HG03565 (cell line): ENCODE data around the gene CABP4.
"Not testable (repeated sequence)": the region's sequence is repeated elsewhere in the genome, so short reads cannot be mapped to it uniquely, and the experiment has no call there.

Experiments
- ATAC-seq: cut with Tn5 transposase; IDR thresholded peaks from one replicate; pipeline ENCODE4 v1.9.1; 2021; ENCODE audit warnings: mild to moderate bottlenecking, moderate library complexity; ENCODE audit not compliant: unreplicated experiment

CABP4 gene

DNA sequence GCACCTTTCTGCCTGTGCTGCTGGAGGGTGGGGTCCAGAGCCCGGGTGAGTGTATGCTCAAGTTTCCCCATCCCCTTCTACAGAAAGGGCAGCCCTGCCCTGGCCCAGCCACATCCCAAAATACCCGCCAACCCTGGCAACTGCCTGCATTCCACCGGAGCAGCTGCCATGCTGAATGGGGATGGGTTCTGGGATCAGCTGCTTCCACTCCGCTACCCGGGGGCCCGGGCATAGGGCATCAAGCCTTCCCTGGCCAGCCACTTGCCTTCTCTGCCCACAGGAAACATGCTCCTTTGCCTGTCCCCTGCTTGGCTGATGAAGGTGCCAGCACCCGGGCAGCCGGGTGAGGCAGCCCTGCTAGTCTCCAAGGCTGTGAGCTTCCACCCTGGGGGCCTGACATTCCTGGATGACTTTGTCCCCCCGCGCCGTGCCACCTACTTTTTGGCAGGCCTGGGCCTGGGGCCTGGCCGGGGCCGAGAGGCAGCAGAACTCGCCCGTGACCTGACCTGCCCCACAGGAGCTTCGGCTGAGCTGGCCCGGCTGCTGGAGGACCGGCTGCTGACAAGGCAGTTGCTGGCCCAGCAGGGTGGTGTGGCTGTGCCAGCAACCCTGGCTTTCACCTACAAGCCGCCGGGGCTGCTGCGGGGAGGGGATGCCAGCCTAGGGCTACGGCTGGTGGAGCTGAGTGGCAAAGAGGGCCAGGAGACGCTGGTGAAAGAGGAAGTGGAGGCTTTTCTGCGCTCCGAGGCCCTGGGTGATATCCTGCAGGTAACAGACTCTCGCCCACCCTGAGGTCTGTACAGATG lies 36.5 kb upstream of the CABP4 start:
- no peak for ATAC-seq

DNA sequence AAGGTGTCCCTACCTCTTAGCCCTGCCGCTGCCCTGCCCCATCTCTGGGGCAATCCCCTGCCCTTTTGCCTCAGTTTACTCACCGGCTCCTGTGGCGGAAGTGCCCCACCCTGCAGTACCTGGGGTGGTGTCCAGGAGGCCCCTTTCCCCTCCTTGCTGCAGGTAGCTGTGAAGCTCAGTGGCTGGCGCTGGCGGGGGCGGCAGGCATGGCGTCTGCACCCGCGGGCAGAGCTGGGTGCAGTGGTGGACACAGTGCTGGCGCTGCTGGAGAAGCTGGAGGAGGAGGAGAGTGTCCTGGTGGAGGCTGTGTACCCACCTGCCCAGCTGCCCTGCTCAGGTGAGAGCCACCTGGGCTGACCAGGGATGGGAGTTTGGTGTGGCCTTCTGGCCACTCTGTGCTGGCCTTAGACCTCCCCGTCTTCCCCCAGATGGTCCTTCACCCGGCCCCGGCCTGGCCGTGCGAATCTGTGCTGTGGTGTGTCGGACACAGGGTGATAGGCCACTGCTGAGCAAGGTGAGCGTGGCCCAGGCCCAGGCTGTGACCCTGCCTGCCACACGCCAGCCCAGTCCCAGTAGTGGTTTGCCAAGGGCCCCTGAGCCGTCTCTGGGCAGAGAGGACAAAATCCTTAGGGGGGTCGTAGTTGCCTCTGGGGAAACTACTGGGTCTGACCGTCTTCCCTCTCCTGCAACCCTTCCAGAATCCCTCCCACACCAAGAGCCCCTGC lies 35.7 kb upstream of the CABP4 start:
- ATAC-seq = no peak

DNA sequence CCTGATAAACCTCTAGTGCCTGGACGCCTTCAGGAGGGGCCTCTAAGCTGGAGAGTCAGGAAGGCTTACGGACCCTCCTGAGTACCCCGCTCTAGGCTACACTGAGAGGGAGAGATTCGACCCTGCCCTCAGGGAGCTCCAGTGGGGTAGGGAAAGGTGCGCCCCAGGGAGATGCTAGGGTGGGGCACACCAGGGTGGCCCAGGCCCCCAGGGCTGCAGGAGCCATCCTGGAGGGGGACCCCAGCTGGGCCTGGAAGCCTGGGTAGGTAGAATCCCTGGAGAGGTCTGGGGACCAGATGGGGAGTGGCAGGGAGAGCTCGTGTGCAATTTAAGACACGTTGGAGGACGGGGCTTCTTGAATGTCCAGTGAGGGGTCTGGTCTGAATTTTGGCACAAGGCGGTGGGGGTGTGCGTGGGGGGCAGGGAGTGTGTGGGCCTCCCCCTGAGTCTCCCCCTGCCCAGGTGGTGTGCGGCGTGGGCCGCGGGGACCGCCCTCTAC lies 35.0 kb upstream of the CABP4 start:
- no peak for ATAC-seq

DNA sequence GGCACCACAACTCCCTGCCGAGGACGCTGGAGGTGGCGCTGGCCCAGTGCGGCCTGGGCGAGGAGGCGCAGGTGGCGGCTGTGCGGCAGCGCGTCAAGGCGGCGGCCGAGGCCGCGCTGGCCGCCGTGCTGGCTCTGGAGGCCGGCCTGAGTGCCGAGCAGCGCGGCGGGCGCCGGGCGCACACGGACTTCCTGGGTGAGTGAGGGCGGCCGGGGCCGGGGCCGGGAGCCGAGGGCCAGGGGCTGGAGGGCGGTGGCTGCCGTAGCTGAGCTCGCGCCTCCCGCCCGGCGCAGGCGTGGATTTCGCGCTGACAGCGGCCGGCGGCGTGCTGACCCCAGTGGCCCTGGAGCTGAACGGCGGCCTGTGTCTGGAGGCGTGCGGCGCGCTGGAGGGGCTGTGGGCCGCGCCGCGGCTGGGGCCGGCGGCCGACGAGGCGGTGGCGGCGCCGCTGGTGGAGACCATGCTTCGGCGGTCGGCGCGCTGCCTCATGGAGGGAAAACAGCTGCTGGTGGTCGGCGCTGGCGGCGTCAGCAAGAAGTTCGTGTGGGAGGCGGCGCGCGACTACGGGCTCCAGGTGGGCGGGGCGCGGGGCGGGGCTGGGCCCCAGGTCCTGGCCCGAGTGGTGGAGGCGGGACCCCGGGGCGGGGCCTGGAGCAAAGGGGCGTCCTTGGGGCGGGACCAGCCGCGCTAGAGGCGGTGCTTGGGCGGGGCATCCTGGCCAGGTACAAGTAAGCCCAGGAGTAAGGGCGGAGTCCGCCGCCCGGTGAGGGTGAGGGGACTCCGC lies 34.3 kb upstream of the CABP4 start:
- ATAC-seq = peak; percentile 73

DNA sequence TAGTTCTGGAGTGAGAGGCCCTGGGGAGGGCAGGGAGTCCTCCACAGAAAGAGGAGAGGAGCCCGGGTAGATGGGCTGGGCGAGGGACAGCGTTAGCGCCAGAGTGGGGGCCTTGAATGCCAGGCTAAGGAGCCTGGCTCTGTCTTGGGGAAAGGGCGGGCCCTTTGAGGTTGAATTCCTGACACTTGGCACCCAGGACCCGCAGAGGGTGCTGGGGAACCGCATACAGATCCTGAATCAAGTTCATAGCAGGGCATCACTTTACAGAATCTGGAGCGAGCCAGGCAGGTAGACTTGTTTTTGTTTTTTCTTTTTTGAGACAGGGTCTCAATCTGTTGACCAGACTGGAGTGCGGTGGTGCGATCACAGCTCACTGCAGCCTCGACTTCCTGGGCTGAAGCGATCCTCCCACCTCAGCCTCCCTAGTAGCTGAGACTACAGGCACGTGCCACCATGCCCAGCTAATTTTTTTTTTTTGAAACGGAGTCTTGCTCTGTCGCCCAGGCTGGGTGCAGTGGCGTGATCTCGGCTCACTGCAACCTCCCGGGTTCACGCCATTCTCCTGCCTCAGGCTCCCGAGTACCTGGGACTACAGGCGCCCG lies 33.6 kb upstream of the CABP4 start:
- no peak for ATAC-seq

DNA sequence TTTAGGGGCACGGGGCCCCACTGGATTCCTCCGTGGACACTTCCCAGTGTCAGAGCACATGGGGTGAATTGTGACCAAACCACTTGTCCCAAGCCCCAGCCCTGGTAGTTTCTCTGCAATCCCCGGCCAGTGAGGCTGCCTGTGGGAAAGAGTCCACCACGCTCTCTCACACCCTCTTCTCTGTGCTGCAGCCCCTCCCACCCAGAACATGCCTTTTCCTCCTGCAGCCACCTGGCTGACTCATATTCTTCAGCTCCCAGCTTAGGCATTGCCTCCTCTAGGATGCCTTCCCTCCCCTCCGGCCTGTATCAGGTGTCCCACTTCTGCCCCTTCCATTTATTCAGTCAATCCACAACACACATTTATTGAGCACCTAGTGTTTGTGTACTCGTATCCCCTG lies 32.3 kb upstream of the CABP4 start:
- ATAC-seq = no peak

DNA sequence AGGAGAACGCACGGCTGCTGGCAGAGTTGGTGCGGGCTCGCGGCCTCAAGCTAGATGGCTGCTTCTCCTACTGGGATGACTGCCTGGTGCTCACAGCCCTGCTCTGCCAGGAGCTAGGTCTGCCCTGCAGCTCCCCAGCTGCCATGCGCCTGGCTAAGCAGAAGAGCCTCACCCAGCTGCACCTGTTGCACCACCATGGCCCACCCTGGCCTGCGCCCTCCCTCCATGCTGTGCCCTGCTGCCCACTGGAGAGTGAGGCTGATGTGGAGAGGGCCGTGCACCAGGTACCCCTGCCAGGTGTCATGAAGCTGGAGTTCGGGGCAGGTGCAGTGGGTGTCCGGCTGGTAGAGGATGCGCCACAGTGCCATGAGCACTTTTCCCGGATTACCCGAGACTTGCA lies 31.7 kb upstream of the CABP4 start:
- ATAC-seq = no peak

DNA sequence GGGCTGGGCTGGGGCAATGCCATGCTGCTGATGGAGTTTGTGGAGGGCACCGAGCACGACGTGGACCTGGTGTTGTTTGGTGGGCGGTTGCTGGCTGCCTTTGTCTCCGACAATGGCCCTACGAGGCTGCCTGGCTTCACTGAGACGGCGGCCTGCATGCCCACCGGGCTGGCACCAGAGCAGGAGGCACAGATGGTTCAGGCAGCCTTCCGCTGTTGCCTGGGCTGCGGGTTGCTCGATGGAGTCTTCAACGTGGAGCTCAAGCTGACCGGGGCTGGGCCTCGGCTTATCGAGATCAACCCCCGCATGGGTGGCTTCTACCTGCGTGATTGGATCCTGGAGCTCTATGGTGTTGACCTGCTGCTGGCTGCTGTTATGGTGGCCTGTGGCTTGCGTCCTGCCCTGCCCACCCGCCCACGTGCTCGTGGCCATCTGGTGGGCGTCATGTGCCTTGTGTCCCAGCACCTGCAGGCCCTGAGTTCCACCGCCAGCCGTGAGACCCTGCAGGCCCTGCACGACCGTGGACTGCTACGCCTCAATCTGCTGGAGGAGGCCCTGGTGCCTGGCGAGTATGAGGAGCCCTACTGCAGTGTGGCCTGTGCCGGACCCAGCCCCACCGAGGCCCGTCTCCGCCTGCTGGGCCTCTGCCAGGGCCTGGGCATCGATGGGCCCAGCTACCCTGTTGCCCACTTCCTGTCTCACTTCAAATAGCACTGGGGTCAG lies 31.1 kb upstream of the CABP4 start:
- no peak for ATAC-seq

DNA sequence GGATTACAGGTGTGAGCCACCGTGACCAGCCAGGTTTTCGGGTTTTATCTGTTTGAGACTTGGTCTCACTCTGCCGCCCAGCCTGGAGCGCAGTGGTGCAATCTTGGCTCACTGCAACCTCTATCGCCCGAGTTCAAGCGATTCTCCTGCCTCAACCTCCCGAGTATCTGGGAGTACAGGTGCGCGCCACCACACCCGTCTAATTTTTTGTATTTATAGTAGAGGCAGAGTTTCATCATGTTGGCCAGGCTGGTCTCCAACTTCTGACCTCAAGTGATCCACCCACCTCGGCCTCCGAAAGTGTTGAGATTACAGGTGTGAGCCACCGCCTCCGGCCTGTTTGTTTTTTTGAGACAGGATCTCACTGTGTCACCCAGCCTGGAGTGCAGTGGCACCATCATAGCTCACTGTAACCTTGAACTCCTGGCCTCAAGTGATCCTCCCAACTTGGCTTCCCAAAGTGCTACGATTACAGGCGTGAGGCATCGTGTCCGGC lies 27.7 kb upstream of the CABP4 start:
- ATAC-seq = not testable (repeated sequence)

DNA sequence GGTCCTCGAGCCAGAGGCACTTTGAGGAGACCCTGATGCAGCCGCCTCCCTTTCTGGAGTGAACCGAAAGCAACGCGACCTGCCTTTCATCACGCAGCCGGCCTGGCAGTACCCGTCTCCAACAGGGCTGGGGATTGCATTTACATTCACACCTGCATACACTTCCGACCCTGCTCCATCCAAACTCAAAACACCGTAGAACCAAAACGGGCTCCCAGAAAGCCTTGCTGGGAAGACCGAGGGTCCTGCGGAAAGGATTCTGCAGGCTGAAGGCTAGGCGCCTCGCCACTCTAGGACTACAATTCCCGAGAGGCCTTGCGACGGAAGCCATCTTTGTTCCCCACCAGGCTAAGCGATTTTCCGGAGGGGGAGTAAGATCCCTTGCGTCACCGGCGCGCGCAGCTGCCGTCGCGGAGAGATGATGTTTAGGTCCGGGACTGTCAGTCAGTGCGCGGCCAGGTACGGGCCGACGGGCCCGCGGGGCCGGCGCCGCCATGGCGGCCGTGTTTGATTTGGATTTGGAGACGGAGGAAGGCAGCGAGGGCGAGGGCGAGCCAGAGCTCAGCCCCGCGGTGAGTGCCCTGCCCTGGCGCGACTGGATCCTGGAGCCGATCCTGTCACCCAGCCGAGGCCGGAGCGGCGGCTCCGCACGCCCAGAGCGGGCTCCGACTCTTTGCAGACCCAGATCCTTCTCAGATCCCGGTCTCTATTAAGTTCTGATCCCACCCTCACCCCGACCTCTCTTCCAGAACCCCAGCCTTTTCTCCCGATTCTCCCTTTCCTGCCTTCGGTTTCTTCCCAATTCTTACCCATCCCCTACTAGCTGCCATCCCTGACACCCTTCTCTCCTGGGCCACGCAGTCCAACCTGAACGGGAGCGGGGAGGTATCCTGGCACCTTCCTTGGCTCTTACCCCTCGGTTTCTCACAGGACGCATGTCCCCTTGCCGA lies 26.8 kb upstream of the CABP4 start, which contains the start of gene RPS6KB2:
Gene RPS6KB2, plus strand, starts transcription at position 443 of the 950 bp plus-strand sequence. Its CDS starts 52 bp downstream, at position 495.
- ATAC-seq = peak; percentile 84

DNA sequence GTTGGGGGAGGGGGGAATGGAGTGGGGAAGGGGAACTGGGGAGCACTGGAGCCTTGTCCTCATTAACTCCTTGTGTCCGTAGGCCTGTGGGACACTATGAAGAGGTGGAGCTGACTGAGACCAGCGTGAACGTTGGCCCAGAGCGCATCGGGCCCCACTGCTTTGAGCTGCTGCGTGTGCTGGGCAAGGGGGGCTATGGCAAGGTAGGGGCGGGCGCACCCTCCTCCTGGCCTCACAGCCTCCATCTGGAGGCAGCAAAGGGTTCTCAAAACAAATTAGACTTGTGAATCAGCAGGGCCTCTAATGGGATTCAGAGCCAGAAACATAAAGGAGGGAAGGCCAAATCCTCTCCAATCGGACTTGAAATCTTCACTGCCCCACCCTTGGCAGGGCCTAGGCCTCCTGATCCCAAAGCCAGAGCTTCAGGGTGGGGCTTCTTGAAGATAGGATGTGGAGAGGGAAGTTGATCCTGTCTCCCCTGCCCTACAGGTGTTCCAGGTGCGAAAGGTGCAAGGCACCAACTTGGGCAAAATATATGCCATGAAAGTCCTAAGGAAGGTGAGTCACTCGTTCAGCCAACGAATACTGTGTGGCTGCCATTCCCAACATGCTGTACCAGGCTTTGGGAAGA lies 26.0 kb upstream of the CABP4 start:
- no peak for ATAC-seq

DNA sequence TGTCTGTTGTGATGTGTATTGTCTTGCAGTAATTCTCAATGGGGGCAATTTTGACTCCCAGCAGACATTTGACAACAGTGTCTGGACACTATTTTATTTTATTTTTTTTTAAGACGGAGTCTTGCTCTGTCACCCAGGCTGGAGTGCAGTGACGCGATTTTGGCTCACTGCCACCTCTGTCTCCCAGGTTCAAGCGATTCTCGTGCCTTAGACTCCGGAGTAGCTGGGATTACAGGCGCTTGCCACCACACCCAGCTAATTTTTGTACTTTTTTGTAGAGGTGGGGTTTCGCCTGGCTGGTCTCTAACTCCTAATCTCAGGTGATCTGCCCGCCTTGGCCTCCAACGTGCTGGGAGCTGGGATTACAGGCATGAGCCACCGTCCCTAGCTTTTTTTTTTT lies 25.4 kb upstream of the CABP4 start:
- no peak for ATAC-seq

DNA sequence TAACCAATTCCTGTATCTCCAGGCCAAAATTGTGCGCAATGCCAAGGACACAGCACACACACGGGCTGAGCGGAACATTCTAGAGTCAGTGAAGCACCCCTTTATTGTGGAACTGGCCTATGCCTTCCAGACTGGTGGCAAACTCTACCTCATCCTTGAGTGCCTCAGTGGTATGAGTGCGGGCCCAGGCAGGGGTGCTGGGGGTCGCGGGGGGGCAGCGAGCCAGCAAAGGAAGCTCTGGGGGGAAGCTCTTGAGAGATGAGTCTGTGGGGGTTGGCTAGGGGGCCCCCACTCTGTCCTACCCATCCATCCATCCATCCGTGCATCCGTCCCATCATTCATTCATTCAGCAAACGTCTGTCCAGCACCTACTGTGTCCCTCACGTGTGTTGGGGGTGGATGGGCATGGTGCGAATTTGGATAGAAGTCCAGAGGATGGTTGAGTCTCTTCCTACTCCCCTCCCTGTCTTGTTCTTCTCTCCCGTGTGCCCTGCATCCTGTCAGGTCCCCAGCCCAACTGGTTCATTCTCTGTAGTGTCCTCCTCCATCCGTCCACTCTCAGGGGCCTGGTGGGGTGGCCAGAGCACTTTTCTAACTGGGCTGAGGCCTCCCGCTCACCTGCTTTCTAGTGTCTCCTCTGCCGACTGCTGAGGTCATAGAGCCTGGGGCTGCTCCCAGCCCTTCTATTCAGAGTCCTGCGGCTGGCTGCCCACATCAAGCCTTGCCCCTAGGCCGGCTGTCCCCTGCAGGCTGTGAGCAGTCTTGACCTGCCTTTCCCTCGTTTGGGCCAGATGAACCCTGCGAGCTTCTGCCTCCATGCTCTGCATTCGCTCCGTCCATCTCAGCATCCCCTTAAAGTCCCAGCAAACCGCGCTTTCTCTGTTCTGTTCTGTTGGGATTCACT lies 23.6 kb upstream of the CABP4 start:
- no peak for ATAC-seq

DNA sequence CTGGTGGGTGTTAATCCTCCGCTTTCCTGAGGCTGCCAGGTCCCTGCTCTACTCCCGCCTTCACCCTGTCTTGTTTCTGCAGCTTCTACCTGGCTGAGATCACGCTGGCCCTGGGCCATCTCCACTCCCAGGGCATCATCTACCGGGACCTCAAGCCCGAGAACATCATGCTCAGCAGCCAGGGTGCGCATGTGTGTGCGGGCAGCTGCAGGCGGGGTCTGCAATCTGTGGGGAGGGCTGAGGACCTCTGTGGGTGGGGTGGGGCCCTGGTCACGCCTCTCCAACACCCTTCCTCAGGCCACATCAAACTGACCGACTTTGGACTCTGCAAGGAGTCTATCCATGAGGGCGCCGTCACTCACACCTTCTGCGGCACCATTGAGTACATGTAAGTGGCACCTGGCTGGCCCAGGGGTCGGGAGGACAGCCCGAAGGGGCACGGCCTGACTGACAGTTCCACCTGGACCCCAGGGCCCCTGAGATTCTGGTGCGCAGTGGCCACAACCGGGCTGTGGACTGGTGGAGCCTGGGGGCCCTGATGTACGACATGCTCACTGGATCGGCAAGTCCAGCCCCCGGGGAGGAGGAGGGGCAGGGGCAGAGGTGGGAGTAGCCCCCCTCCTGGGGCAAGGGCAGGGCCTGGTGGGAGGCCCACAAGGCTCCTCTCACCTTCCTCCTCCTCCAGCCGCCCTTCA lies 22.4 kb upstream of the CABP4 start:
- ATAC-seq = no peak

DNA sequence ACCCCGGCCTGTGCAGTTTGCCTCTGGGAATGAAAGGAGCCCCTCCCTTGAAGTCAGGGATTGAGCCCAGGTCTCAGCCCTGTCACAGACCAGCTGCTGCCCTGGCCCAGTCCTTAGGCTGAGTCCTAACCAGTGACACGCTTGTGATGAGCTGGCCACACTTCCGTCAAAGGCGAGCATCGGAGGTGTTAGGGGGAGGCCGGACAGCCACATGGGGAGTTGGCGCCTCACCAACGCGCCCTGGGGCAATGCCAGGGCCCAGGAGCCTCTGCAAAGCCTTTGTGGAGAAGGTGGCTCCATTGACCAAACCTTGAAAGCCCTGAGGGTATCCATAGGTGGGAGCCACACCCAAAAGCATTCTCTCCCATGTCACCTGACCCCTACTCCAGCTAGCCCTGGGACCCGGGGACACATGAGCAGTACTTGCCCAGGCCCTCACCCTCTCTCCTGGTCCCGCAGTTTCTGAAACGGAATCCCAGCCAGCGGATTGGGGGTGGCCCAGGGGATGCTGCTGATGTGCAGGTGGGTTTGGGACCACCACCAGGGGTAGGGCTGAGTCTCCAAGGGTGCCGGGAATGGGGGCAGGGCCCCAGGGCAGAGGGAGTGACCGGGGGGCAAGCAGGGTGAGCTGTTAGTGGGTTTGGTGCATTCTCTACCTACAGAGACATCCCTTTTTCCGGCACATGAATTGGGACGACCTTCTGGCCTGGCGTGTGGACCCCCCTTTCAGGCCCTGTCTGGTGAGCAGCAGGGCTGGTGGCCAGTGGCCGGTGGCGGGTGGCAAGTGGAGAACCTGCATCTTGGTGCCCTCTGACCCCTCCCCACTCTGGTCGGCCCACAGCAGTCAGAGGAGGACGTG lies 21.4 kb upstream of the CABP4 start:
- no peak for ATAC-seq

DNA sequence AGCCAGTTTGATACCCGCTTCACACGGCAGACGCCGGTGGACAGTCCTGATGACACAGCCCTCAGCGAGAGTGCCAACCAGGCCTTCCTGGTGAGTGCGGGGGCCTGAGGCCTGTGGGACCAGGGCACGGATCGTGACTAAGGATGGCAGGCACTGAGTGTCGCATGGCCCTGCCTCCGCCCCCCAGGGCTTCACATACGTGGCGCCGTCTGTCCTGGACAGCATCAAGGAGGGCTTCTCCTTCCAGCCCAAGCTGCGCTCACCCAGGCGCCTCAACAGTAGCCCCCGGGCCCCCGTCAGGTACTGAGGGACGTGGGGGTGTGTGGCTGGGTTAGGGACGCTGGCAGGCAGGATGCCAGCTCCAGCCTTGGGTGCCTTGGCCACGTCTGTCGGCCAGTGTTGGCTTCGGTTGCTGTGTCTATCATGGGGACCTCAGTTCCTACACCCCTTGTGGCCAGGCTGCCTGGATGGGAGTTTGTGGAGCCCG lies 20.7 kb upstream of the CABP4 start:
- no peak for ATAC-seq
